ENCODE results near the gene GATA1. TPM values are rescaled to one million over a fixed set of nuclear protein-coding genes. Genes with fewer than 3 reads are reported as not detected.

Gene GATA1
- total RNA-seq, 1 experiment from 2014 or later: not detected

DNA sequence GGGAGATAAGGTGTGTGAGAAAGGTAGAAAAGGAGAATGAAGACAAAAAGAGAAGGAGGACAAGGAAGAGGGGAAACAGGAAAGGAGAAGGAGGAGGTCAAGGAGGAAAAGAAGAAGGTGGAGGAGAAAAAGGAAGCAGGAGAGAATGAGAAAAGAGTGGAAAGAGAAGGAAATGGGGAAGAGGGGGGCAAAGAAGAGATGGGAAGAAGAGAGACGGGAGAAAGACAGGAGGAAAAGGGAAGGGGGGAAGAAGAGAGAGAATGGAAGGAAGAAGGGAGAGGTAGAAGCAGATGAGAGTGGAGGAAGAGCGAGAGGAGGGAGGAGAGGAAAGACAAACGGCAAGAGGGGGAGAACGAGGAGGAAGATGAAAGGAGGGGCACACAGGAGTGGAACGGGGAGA, 4.1 kb downstream of the GATA1 start:
- peaks cover 14% of the 10 kb centered on the region for H3K9me3 Mint-ChIP-seq (ENCODE audit: unreplicated experiment)
- H3K27me3 Mint-ChIP-seq (ENCODE audit: insufficient read depth, unreplicated experiment): peaks cover 39% of the 10 kb centered on the region
- no peak for DNase-seq (ENCODE audit: unreplicated experiment)
- no TSS peak for BruUV-seq (replicated peaks)
- peaks cover 5% of the 10 kb centered on the region for H3K4me1 Mint-ChIP-seq (ENCODE audit: insufficient read depth, unreplicated experiment)
- POLR2A ChIA-PET: no interaction called here
- no peaks in the 10 kb centered on the region for H3K36me3 Mint-ChIP-seq (ENCODE audit: insufficient read depth, unreplicated experiment)
- intact Hi-C loops (cut with micrococcal nuclease): no loop called here
- TF ChIP-seq, protein P1, sequence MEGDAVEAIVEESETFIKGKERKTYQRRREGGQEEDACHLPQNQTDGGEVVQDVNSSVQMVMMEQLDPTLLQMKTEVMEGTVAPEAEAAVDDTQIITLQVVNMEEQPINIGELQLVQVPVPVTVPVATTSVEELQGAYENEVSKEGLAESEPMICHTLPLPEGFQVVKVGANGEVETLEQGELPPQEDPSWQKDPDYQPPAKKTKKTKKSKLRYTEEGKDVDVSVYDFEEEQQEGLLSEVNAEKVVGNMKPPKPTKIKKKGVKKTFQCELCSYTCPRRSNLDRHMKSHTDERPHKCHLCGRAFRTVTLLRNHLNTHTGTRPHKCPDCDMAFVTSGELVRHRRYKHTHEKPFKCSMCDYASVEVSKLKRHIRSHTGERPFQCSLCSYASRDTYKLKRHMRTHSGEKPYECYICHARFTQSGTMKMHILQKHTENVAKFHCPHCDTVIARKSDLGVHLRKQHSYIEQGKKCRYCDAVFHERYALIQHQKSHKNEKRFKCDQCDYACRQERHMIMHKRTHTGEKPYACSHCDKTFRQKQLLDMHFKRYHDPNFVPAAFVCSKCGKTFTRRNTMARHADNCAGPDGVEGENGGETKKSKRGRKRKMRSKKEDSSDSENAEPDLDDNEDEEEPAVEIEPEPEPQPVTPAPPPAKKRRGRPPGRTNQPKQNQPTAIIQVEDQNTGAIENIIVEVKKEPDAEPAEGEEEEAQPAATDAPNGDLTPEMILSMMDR (IDR thresholded peaks at IDR 0.05; ENCODE audit: unreplicated experiment): no peak
- H3K27ac Mint-ChIP-seq (ENCODE audit: low read depth, unreplicated experiment): no peak overlapping the region
- CTCF ChIA-PET: no interaction called here
- no peak overlapping the region for H3K4me3 Mint-ChIP-seq (ENCODE audit: unreplicated experiment)

- Mint-ChIP-seq H3K27me3 (ENCODE audit: insufficient read depth, unreplicated experiment) (peaks cover 39% of the 10 kb centered on the region), H3K27ac (ENCODE audit: low read depth, unreplicated experiment) (no peak overlapping the region), H3K9me3 (ENCODE audit: unreplicated experiment) (peaks cover 14% of the 10 kb centered on the region), H3K36me3 (ENCODE audit: insufficient read depth, unreplicated experiment) (no peaks in the 10 kb centered on the region), H3K4me1 (ENCODE audit: insufficient read depth, unreplicated experiment) (peaks cover 5% of the 10 kb centered on the region), H3K4me3 (ENCODE audit: unreplicated experiment) (no peak overlapping the region)
- TF ChIP-seq, protein P1 (IDR thresholded peaks at IDR 0.05; ENCODE audit: unreplicated experiment): no peak
- intact Hi-C loops (cut with micrococcal nuclease): no loop called here
- POLR2A ChIA-PET: interaction anchor here (1.1 kb wide), 1 partner anchor 10 kb away, joined by 4 read pairs; the partner anchor contains the start of gene HDAC6
- DNase-seq (ENCODE audit: unreplicated experiment): no peak
- CTCF ChIA-PET: no interaction called here
- BruUV-seq (replicated peaks): no TSS peak
These were observed 4.9 kb downstream of the GATA1 start for GRCh38 chrX:48791063-48791820.

- TF ChIP-seq, protein P1 (IDR thresholded peaks at IDR 0.05; ENCODE audit: unreplicated experiment): no peak
- no peak overlapping the region for H3K27ac Mint-ChIP-seq (ENCODE audit: low read depth, unreplicated experiment)
- no TSS peak for BruUV-seq (replicated peaks)
- POLR2A ChIA-PET: interaction anchor here (1.1 kb wide), 1 partner anchor 10 kb away, joined by 4 read pairs; the partner anchor contains the start of gene HDAC6
- no peak for DNase-seq (ENCODE audit: unreplicated experiment)
- peaks cover 14% of the 10 kb centered on the region for H3K9me3 Mint-ChIP-seq (ENCODE audit: unreplicated experiment)
- intact Hi-C loops (cut with micrococcal nuclease): no loop called here
- H3K4me1 Mint-ChIP-seq (ENCODE audit: insufficient read depth, unreplicated experiment): peaks cover 5% of the 10 kb centered on the region
- H3K27me3 Mint-ChIP-seq (ENCODE audit: insufficient read depth, unreplicated experiment): peaks cover 31% of the 10 kb centered on the region
- H3K4me3 Mint-ChIP-seq (ENCODE audit: unreplicated experiment): no peak overlapping the region
- CTCF ChIA-PET: no interaction called here
- no peaks in the 10 kb centered on the region for H3K36me3 Mint-ChIP-seq (ENCODE audit: insufficient read depth, unreplicated experiment)
These were observed 5.8 kb downstream of the GATA1 start for GRCh38 chrX:48792219-48792618.

GRCh38 chrX:48793935-48794334, 7.5 kb downstream of the GATA1 start:
- POLR2A ChIA-PET: no interaction called here
- H3K27me3 Mint-ChIP-seq (ENCODE audit: insufficient read depth, unreplicated experiment): peaks cover 14% of the 10 kb centered on the region
- intact Hi-C loops (cut with micrococcal nuclease): no loop called here
- no peaks in the 10 kb centered on the region for H3K36me3 Mint-ChIP-seq (ENCODE audit: insufficient read depth, unreplicated experiment)
- H3K9me3 Mint-ChIP-seq (ENCODE audit: unreplicated experiment): peaks cover 2% of the 10 kb centered on the region
- peaks cover 5% of the 10 kb centered on the region for H3K4me1 Mint-ChIP-seq (ENCODE audit: insufficient read depth, unreplicated experiment)
- no peak for DNase-seq (ENCODE audit: unreplicated experiment)
- TF ChIP-seq, protein P1 (IDR thresholded peaks at IDR 0.05; ENCODE audit: unreplicated experiment): no peak
- no peak overlapping the region for H3K4me3 Mint-ChIP-seq (ENCODE audit: unreplicated experiment)
- CTCF ChIA-PET: no interaction called here
- no TSS peak for BruUV-seq (replicated peaks)
- no peak overlapping the region for H3K27ac Mint-ChIP-seq (ENCODE audit: low read depth, unreplicated experiment)

All from MCF 10A (cell line).